ENCODE data around the gene LSM8.

The LSM8 gene

GRCh38 chr7:118183428-118183785 lies 557 bp upstream of the LSM8 start:
- peaks cover 44% of the 10 kb centered on the region for H3K36me3 Mint-ChIP-seq (ENCODE audit: low read depth)
- peak overlapping the region; percentile 100 for H3K27ac Mint-ChIP-seq
- H3K4me1 Mint-ChIP-seq (ENCODE audit: low read depth), result peaks cover 47% of the 10 kb centered on the region
- H3K9me3 Mint-ChIP-seq, result no peaks in the 10 kb centered on the region
- no peaks in the 10 kb centered on the region for H3K27me3 Mint-ChIP-seq
- peak overlapping the region; percentile 99 for H3K4me3 Mint-ChIP-seq

- Mint-ChIP-seq H3K27me3 (no peaks in the 10 kb centered on the region), H3K36me3 (ENCODE audit: low read depth) (peaks cover 52% of the 10 kb centered on the region), H3K9me3 (no peaks in the 10 kb centered on the region), H3K4me3 (peak overlapping the region; percentile 99), H3K27ac (peak overlapping the region; percentile 100), H3K4me1 (ENCODE audit: low read depth) (peaks cover 47% of the 10 kb centered on the region)
Measured at GRCh38 chr7:118184565-118184940, 589 bp downstream of the LSM8 start.

GRCh38 chr7:118185163-118185860 lies 1.3 kb downstream of the LSM8 start:
- H3K4me3 Mint-ChIP-seq, result peak overlapping the region; percentile 99
- peak overlapping the region; percentile 36 for H3K27ac Mint-ChIP-seq
- no peaks in the 10 kb centered on the region for H3K9me3 Mint-ChIP-seq
- H3K27me3 Mint-ChIP-seq, result no peaks in the 10 kb centered on the region
- H3K36me3 Mint-ChIP-seq (ENCODE audit: low read depth), result peaks cover 57% of the 10 kb centered on the region
- peaks cover 50% of the 10 kb centered on the region for H3K4me1 Mint-ChIP-seq (ENCODE audit: low read depth)

- Mint-ChIP-seq H3K36me3 (ENCODE audit: low read depth) (peaks cover 61% of the 10 kb centered on the region), H3K9me3 (no peaks in the 10 kb centered on the region), H3K27ac (peak overlapping the region; percentile 58), H3K4me3 (peak overlapping the region; percentile 99), H3K27me3 (no peaks in the 10 kb centered on the region), H3K4me1 (ENCODE audit: low read depth) (peaks cover 50% of the 10 kb centered on the region)
Measured at GRCh38 chr7:118186501-118186900, 2.5 kb downstream of the LSM8 start.

- peaks cover 20% of the 10 kb centered on the region for H3K36me3 Mint-ChIP-seq (ENCODE audit: low read depth)
- H3K27ac Mint-ChIP-seq, result no peak overlapping the region
- H3K4me3 Mint-ChIP-seq, result no peak overlapping the region
- no peaks in the 10 kb centered on the region for H3K27me3 Mint-ChIP-seq
- H3K9me3 Mint-ChIP-seq, result no peaks in the 10 kb centered on the region
- peaks cover 7% of the 10 kb centered on the region for H3K4me1 Mint-ChIP-seq (ENCODE audit: low read depth)
Measured at GRCh38 chr7:118194571-118194970, 10.6 kb downstream of the LSM8 start.

GRCh38 chr7:118195837-118196474 lies 12.0 kb downstream of the LSM8 start:
- Mint-ChIP-seq H3K36me3 (ENCODE audit: low read depth) (peaks cover 16% of the 10 kb centered on the region), H3K4me1 (ENCODE audit: low read depth) (peaks cover 4% of the 10 kb centered on the region), H3K27me3 (no peaks in the 10 kb centered on the region), H3K27ac (no peak overlapping the region), H3K9me3 (no peaks in the 10 kb centered on the region), H3K4me3 (no peak overlapping the region)

GRCh38 chr7:118202061-118202460 lies 18.1 kb downstream of the LSM8 start:
- peaks cover 10% of the 10 kb centered on the region for H3K4me1 Mint-ChIP-seq (ENCODE audit: low read depth)
- no peak overlapping the region for H3K27ac Mint-ChIP-seq
- H3K9me3 Mint-ChIP-seq, result no peaks in the 10 kb centered on the region
- no peaks in the 10 kb centered on the region for H3K36me3 Mint-ChIP-seq (ENCODE audit: low read depth)
- H3K4me3 Mint-ChIP-seq, result no peak overlapping the region
- H3K27me3 Mint-ChIP-seq, result peaks cover 4% of the 10 kb centered on the region

- Mint-ChIP-seq H3K4me3 (peak overlapping the region; percentile 86), H3K4me1 (ENCODE audit: low read depth) (peaks cover 19% of the 10 kb centered on the region), H3K27me3 (peaks cover 8% of the 10 kb centered on the region), H3K27ac (peak overlapping the region; percentile 91), H3K36me3 (ENCODE audit: low read depth) (no peaks in the 10 kb centered on the region), H3K9me3 (no peaks in the 10 kb centered on the region)
Measured at GRCh38 chr7:118214051-118214832, 30.3 kb downstream of the LSM8 start.

GRCh38 chr7:118214833-118215182 lies 30.8 kb downstream of the LSM8 start:
- H3K9me3 Mint-ChIP-seq, result no peaks in the 10 kb centered on the region
- peaks cover 9% of the 10 kb centered on the region for H3K27me3 Mint-ChIP-seq
- H3K27ac Mint-ChIP-seq, result peak overlapping the region; percentile 91
- H3K36me3 Mint-ChIP-seq (ENCODE audit: low read depth), result no peaks in the 10 kb centered on the region
- peaks cover 19% of the 10 kb centered on the region for H3K4me1 Mint-ChIP-seq (ENCODE audit: low read depth)
- H3K4me3 Mint-ChIP-seq, result peak overlapping the region; percentile 86

GRCh38 chr7:118217210-118217619 lies 33.3 kb downstream of the LSM8 start:
- Mint-ChIP-seq H3K36me3 (ENCODE audit: low read depth) (no peaks in the 10 kb centered on the region), H3K4me3 (no peak overlapping the region), H3K9me3 (no peaks in the 10 kb centered on the region), H3K4me1 (ENCODE audit: low read depth) (peaks cover 19% of the 10 kb centered on the region), H3K27ac (no peak overlapping the region), H3K27me3 (peaks cover 9% of the 10 kb centered on the region)

GRCh38 chr7:118218413-118219156 lies 34.6 kb downstream of the LSM8 start:
- Mint-ChIP-seq H3K9me3 (no peaks in the 10 kb centered on the region), H3K27me3 (peaks cover 9% of the 10 kb centered on the region), H3K36me3 (ENCODE audit: low read depth) (no peaks in the 10 kb centered on the region), H3K27ac (no peak overlapping the region), H3K4me1 (ENCODE audit: low read depth) (peaks cover 14% of the 10 kb centered on the region), H3K4me3 (no peak overlapping the region)

- Mint-ChIP-seq H3K27me3 (peaks cover 9% of the 10 kb centered on the region), H3K27ac (no peak overlapping the region), H3K4me3 (no peak overlapping the region), H3K9me3 (no peaks in the 10 kb centered on the region), H3K36me3 (ENCODE audit: low read depth) (no peaks in the 10 kb centered on the region), H3K4me1 (ENCODE audit: low read depth) (peaks cover 10% of the 10 kb centered on the region)
Measured at GRCh38 chr7:118219157-118219512, 35.2 kb downstream of the LSM8 start.

GRCh38 chr7:118220583-118220982 lies 36.6 kb downstream of the LSM8 start:
- no peak overlapping the region for H3K4me3 Mint-ChIP-seq
- H3K9me3 Mint-ChIP-seq, result no peaks in the 10 kb centered on the region
- peaks cover 9% of the 10 kb centered on the region for H3K27me3 Mint-ChIP-seq
- no peaks in the 10 kb centered on the region for H3K36me3 Mint-ChIP-seq (ENCODE audit: low read depth)
- H3K4me1 Mint-ChIP-seq (ENCODE audit: low read depth), result no peaks in the 10 kb centered on the region
- no peak overlapping the region for H3K27ac Mint-ChIP-seq

GRCh38 chr7:118222591-118222990 lies 38.6 kb downstream of the LSM8 start:
- Mint-ChIP-seq H3K4me3 (no peak overlapping the region), H3K27ac (no peak overlapping the region), H3K9me3 (no peaks in the 10 kb centered on the region), H3K27me3 (peaks cover 9% of the 10 kb centered on the region), H3K4me1 (ENCODE audit: low read depth) (no peaks in the 10 kb centered on the region), H3K36me3 (ENCODE audit: low read depth) (no peaks in the 10 kb centered on the region)

- no peaks in the 10 kb centered on the region for H3K36me3 Mint-ChIP-seq (ENCODE audit: low read depth)
- no peaks in the 10 kb centered on the region for H3K4me1 Mint-ChIP-seq (ENCODE audit: low read depth)
- H3K27me3 Mint-ChIP-seq, result no peaks in the 10 kb centered on the region
- H3K27ac Mint-ChIP-seq, result no peak within 1 kb of the TSS
- H3K9me3 Mint-ChIP-seq, result no peaks in the 10 kb centered on the region
- no peak within 1 kb of the TSS for H3K4me3 Mint-ChIP-seq
Measured at GRCh38 chr7:118224521-118224920, 40.6 kb downstream of the LSM8 start, which contains the start of gene ANKRD7. ANKRD7 (plus strand) TSS chr7:118224704; CDS start chr7:118224831, 127 bp downstream.
